ENCODE results near the gene BTG3.

Gene BTG3

GRCh38 chr21:17585875-17586450 lies 26.7 kb downstream of the BTG3 start:
- peak; percentile 68 for DNase-seq (ENCODE audit: low read depth)

GRCh38 chr21:17583898-17584297 lies 28.8 kb downstream of the BTG3 start:
- DNase-seq (ENCODE audit: low read depth), result no peak

- DNase-seq (ENCODE audit: low read depth), result no peak
Measured at GRCh38 chr21:17580319-17580718, 32.4 kb downstream of the BTG3 start.

- no peak for DNase-seq (ENCODE audit: low read depth)
Measured at GRCh38 chr21:17578876-17579275, 33.8 kb downstream of the BTG3 start.

- DNase-seq (ENCODE audit: low read depth), result no peak
Measured at GRCh38 chr21:17578162-17578561, 34.5 kb downstream of the BTG3 start.

- no peak for DNase-seq (ENCODE audit: low read depth)
Measured at GRCh38 chr21:17577701-17578100, 35.0 kb downstream of the BTG3 start.

GRCh38 chr21:17576080-17576835 lies 36.4 kb downstream of the BTG3 start:
- no peak for DNase-seq (ENCODE audit: low read depth)

- DNase-seq (ENCODE audit: low read depth), result no peak
Measured at GRCh38 chr21:17575076-17575475, 37.6 kb downstream of the BTG3 start.

- no peak for DNase-seq (ENCODE audit: low read depth)
Measured at GRCh38 chr21:17572431-17572830, 40.3 kb downstream of the BTG3 start.

GRCh38 chr21:17570786-17571185 lies 41.9 kb downstream of the BTG3 start:
- DNase-seq (ENCODE audit: low read depth), result no peak

GRCh38 chr21:17560377-17561025 lies 52.2 kb downstream of the BTG3 start:
- DNase-seq (ENCODE audit: low read depth), result no peak

- DNase-seq (ENCODE audit: low read depth), result peak; percentile 31
Measured at GRCh38 chr21:17554679-17555465, 57.8 kb downstream of the BTG3 start.

- DNase-seq (ENCODE audit: low read depth), result no peak
Measured at GRCh38 chr21:17554120-17554519, 58.6 kb downstream of the BTG3 start.

- DNase-seq (ENCODE audit: low read depth), result no peak
Measured at GRCh38 chr21:17552410-17552809, 60.3 kb downstream of the BTG3 start.

GRCh38 chr21:17550671-17551308 lies 61.9 kb downstream of the BTG3 start:
- peak; percentile 16 for DNase-seq (ENCODE audit: low read depth)

GRCh38 chr21:17548262-17548661 lies 64.4 kb downstream of the BTG3 start:
- DNase-seq (ENCODE audit: low read depth), result peak; percentile 40

- DNase-seq (ENCODE audit: low read depth), result no peak
Measured at GRCh38 chr21:17545007-17545406, 67.7 kb downstream of the BTG3 start.

All from ELR (cell line).